Fibroblast of villous mesenchyme (primary cell): ENCODE data around the gene SMR3A. TPM values are rescaled to one million over a fixed set of nuclear protein-coding genes. Genes with fewer than 3 reads are reported as not detected.

ENCODE experiments used
- DNase-seq: peaks from one replicate; pipeline ENCODE4 v3.0.0-alpha.2; 2010; ENCODE audit warnings: low read depth
- H3K4me3 ChIP-seq: 2 replicates; pipeline ENCODE4 v1.5.1; 2011; ENCODE audit warnings: low read depth, mild to moderate bottlenecking, low read length
- CTCF ChIP-seq: IDR thresholded peaks from 2 replicates; pipeline ENCODE4 v1.5.1; 2012; ENCODE audit warnings: low read depth, mild to moderate bottlenecking, low read length; ENCODE audit not compliant: insufficient read depth
- total RNA-seq: library from RNA; depleted of rRNA; stranded (reverse); fragments of >200 nt; gene quantifications from 2 replicates; pipeline ENCODE4 v1.2.3, GENCODE V29; 2012

The SMR3A gene
- total RNA-seq, 1 donor: not detected

DNA sequence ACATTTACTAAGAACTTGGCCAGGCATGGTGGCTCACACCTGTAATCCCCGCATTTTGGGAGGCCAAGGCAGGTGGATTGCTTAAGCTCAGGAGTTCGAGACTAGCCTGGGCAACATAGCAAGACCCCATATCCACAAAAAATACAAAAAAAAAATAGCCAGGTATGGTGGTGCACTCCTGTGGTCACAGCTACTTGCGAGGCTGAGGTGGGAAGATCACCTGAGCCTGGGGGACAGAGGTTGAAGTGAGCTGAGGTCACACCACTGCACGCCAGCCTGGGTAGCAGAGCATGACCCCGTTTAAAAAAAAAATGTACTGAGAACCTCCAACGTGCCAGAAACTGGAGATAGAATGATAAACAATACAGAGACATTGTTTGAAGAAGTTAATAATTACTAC, 45.2 kb downstream of the SMR3A start:
- no peak overlapping the region for H3K4me3 ChIP-seq
- DNase-seq: no peak
- no peak for TF ChIP-seq CTCF

Other genes starting within 250 kb of the SMR3A start
- gene PRR27, start 206.5 kb upstream of the SMR3A start, total RNA-seq: not detected in 2 replicates
- not detected in 2 replicates for gene ODAM, start 165.0 kb upstream of the SMR3A start, total RNA-seq
- gene FDCSP, start 134.6 kb upstream of the SMR3A start, total RNA-seq: not detected in 2 replicates
- not detected in 2 replicates for gene CSN3, start 118.2 kb upstream of the SMR3A start, total RNA-seq
- gene CABS1, start 25.8 kb upstream of the SMR3A start, total RNA-seq: not detected in 2 replicates
- not detected in 2 replicates for gene SMR3B, start 22.4 kb downstream of the SMR3A start, total RNA-seq
- gene OPRPN, start 37.2 kb downstream of the SMR3A start, total RNA-seq: not detected in 2 replicates
- not detected in 2 replicates for gene MUC7, start 111.4 kb downstream of the SMR3A start, total RNA-seq
- gene AMTN, start 157.8 kb downstream of the SMR3A start, total RNA-seq: not detected in 2 replicates
- gene AMBN, start 231.5 kb downstream of the SMR3A start, total RNA-seq: not detected in 2 replicates